ENCODE data around the gene SMAD5. TPM values are rescaled to one million over a fixed set of nuclear protein-coding genes. Genes with fewer than 3 reads are reported as not detected.

The SMAD5 gene
- total RNA-seq, 4 donors from 2014 or later, result 41.1 to 55.6 (median 43.7) TPM

DNA sequence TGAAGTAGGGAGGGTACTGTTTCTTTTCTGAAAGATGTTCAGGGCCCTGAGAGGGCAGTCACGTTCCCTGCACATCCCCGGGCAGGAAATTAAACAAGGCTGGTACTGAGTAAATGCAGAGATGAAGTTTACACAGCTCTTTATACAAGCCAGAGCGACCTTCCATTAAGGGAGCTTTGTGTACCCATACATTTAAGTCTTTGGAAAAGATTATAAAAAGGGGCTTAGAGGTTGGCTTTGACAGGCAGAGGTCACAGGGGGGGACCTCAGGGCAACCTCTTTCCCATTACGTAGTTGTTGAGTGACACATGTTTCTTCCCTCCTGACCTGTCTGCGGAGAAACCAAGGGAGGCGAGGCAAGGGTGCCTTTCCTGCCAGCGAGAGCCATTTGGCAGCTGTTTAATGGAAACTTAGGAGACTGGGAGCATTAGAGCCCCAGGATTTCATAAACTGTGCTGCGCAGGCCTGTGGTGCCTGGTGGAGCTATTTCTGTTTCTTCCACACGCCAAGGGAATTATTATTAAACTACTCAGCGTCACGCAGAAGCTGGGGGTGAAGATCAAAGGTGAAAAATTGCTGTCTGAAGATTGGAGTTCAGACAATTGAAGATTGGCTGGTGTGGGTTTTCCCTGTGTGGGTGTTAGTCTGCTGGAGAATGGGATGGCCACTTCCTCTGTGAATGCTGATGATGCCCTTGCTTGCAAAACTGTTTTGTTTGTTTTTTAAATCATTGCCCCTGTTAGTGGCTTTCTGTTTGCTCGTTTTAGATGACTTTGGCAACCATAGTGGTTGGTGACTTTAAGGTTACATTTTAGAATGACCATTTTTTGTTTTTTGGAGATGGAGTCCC is 63.6 kb downstream of the SMAD5 start:
- TF ChIP-seq, protein P1, sequence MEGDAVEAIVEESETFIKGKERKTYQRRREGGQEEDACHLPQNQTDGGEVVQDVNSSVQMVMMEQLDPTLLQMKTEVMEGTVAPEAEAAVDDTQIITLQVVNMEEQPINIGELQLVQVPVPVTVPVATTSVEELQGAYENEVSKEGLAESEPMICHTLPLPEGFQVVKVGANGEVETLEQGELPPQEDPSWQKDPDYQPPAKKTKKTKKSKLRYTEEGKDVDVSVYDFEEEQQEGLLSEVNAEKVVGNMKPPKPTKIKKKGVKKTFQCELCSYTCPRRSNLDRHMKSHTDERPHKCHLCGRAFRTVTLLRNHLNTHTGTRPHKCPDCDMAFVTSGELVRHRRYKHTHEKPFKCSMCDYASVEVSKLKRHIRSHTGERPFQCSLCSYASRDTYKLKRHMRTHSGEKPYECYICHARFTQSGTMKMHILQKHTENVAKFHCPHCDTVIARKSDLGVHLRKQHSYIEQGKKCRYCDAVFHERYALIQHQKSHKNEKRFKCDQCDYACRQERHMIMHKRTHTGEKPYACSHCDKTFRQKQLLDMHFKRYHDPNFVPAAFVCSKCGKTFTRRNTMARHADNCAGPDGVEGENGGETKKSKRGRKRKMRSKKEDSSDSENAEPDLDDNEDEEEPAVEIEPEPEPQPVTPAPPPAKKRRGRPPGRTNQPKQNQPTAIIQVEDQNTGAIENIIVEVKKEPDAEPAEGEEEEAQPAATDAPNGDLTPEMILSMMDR (IDR thresholded peaks at IDR 0.05; ENCODE audit: low read depth), result no peak

- TF ChIP-seq, protein P1 (IDR thresholded peaks at IDR 0.05; ENCODE audit: low read depth), result no peak
These were observed 65.0 kb downstream of the SMAD5 start for GRCh38 chr5:136197462-136198142.

GRCh38 chr5:136198453-136198852 is 65.8 kb downstream of the SMAD5 start:
- TF ChIP-seq, protein P1 (IDR thresholded peaks at IDR 0.05; ENCODE audit: low read depth), result no peak

DNA sequence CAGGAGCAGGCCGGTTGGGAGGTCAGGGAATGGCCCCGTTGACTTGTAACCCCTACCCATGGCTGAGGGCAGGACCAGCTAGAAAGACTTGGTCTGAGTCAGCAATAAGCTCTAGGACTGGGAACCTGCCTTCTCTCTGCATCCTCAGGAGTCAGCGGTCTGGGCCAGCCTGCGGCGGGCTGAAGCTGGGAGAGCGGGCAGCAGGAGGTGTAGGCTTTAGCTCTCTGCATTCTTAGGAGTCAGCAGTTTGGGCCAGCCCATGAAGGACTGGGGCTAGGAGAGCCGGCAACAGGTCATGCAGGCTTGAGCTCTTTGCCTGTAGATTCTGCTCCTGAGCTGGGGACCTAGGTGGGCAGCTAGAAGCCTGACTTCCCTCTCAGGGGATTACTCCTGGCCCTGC is 66.8 kb downstream of the SMAD5 start:
- TF ChIP-seq, protein P1 (IDR thresholded peaks at IDR 0.05; ENCODE audit: low read depth), result no peak

GRCh38 chr5:136200130-136200529 is 67.5 kb downstream of the SMAD5 start:
- TF ChIP-seq, protein P1 (IDR thresholded peaks at IDR 0.05; ENCODE audit: low read depth), result no peak

GRCh38 chr5:136200761-136201160 is 68.1 kb downstream of the SMAD5 start:
- TF ChIP-seq, protein P1 (IDR thresholded peaks at IDR 0.05; ENCODE audit: low read depth), result no peak

DNA sequence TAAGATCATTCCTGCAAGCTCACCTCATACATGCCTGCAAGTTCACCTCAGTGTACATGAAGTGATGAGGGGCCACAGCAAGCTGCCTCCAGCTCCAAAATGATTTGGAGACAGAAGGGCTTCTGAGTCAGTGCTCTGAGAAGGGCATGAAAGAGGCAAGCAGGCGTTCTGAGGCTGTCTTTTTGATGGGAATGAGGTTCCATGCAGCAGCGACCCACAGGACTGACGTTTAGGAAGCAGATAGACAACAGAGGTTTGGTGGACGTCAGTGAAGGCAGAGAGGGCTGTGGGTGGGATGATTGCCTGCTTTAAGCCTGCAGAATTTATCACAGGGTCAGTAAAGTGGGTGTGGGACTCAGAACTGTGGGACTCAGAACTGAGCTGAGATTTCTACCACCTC is 69.2 kb downstream of the SMAD5 start:
- TF ChIP-seq, protein P1 (IDR thresholded peaks at IDR 0.05; ENCODE audit: low read depth), result no peak
